ENCODE results near the gene GPR179.

DNA sequence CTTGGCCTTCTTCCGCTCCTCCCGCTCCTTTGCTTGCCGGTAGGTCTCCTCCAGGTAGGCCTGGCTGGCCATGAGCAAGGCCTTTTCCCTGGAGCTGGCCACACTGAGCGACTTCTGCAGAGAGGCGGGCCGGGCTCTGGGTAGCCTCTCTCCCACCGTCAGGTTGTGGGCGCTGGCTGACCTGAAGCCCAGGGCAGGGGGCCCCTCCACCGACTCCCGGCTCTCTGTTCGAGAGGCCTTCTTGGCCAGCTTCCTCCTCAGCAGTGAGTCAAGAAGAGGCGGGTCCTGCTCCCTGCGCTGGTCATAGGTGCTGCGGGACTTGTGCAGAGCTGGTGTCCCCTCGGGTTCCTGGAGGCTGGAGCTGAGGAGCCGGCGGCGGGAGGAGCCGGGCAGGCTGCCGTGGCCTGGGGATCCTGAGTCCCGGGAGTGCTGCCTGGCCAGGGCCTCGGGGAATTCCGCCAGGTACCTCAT, 12.8 kb downstream of the GPR179 start:
- TF ChIP-seq, protein P1, sequence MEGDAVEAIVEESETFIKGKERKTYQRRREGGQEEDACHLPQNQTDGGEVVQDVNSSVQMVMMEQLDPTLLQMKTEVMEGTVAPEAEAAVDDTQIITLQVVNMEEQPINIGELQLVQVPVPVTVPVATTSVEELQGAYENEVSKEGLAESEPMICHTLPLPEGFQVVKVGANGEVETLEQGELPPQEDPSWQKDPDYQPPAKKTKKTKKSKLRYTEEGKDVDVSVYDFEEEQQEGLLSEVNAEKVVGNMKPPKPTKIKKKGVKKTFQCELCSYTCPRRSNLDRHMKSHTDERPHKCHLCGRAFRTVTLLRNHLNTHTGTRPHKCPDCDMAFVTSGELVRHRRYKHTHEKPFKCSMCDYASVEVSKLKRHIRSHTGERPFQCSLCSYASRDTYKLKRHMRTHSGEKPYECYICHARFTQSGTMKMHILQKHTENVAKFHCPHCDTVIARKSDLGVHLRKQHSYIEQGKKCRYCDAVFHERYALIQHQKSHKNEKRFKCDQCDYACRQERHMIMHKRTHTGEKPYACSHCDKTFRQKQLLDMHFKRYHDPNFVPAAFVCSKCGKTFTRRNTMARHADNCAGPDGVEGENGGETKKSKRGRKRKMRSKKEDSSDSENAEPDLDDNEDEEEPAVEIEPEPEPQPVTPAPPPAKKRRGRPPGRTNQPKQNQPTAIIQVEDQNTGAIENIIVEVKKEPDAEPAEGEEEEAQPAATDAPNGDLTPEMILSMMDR (conservative IDR thresholded peaks at IDR 0.05; ENCODE audit: low read length), result no peak
- no peak for TF ChIP-seq EZH2phosphoT487 (IDR thresholded peaks at IDR 0.05; ENCODE audit: borderline replicate concordance)
